ENCODE data around the gene ACTRT2.

The ACTRT2 gene

GRCh38 chr1:3070644-3071564 is 49.6 kb downstream of the ACTRT2 start:
- DNase-seq = no peak

DNA sequence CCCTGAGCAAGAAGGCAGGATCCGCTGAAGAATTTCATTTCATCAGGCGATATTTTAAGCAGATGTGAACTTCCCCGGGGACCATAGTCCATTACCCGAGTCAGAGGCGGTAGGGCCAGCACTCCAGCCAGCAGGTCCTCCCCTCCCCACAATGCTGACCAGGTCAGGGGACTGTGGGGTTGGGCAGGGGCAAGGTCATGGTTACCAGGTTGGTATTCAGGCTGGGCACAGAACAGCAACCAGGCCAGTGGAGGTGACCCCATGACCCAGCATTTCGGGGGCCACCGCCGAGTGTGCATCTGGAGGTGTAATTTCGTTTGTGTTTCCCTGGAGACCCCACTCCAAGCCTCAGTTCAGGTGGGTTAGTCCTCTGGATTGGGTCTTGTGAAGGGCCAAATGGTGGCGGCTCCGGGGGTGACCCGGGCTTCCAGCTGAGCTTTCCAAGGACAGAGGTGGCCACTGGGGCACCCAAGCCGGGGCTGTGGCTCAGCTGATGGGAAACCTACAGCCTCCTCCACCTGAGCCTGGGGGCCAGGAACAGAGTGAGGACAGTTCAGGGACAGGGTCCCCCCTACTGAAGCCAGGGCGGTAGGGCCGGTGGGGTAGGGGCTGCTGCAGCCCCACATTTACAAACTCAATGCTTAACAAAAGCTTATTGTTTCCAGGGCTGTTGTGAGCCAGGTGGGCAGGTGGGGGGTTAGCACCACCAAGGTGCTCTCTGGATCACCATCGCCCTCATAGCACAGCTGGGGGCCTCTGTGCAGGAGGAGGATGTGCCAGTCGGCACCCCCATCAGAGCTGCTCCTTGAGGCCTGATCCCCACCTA is 50.5 kb downstream of the ACTRT2 start:
- DNase-seq = no peak
